Stimulated activated CD4-positive, alpha-beta T cell treated with anti-CD3 and anti-CD28 coated beads, Interleukin-12 subunit alpha, Interleukin-12 subunit beta, amount 100 ng/mL, for 48 hours (primary cell): ENCODE results near the gene STMND1.
A peak's percentile ranks its signal among the peaks of the same experiment; 100 is the strongest.

Source experiments
- DNase-seq, 3 donors: peaks; one replicate each; pipeline ENCODE4 v3.0.0-alpha.2; 2020; ENCODE audit warnings: low read depth in 2 of 3, low spot score in 1 of 3

STMND1 gene

DNA sequence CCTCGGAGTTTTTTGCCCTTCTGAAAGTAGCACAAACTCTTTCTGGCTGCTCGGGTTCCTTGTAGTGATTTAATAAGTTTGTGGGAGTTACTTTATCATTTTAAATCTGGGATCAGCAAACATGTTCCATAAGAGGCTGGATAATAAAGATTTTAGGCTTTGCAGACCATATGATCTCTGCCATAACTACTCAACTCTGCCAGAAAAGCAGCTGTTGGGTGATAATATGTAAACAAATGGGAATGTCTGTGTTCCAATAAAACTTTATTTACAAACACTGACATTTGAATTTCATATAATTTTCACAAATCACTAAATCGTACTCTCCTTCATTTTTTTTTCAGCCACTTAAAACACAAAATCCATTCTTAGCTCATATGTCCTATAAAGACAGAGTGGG is 3.9 kb upstream of the STMND1 start:
- DNase-seq = no peak

DNA sequence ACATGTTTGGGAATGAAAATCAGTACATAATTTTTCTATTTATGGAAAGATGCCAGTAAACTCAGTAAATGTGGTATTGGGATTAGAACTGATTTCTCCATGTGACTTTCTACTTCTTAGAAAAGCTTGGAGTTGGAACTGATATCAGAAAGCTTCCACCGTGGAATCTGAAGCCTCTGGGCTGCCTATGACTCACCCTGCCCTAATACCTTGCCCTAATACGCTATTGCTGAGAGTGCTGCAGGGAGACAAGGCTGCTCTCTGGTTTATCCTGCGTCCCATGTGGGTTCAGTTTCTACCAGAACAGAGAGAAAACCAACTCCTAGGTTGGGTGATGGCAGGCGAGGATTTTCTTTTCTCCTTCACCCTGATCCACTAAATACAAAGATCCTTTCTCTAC is 3.3 kb upstream of the STMND1 start:
- no peak for DNase-seq

DNA sequence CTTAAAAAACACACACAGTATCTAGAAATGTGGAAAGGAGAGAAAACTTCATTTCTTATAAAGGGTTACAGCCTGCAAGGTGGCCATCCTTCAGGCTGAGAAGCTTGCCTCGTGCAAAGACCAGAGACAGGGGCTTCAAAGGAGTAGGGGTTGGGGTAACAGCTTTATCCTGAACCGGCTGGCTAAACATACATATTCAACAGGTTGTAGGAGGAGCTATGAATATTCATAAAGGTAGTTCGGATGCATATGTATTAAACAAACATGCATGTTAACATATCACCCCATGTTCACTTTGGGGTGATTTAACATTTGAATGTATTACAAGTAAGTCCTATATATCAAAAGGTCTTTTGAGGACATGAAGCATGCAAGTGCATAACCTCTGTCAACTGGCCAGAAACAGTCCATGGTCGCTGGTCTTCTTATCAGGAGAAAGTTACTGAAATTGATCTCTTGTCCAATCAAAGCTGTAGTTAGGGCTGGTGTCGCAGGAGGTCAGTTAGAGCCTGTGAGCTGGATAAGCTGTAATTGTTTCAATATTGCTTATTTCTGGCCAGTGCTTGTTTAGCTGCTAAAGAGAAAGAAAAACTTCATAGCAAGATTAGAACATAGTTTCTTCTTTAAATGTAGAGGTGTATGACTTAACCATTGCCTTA is 2.3 kb upstream of the STMND1 start:
- no peak for DNase-seq

DNA sequence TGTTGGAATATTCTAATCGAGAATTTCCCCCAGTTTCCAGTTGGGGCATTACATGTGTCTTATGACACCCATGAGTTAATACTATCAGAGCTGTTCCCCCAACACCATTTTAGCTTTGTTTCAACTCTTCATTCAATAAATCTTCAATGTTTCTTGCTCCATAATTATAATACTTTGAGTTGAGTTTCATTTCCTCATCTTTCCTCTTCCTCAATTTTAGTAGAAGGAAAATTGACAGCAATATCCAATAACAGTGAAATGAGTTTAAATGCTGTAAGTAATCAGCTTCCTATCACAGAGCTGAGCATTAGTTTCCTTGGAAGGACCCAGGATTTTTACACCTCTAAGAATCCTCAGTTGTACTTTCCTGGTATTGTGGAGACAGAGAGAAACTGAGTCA is 1.0 kb upstream of the STMND1 start:
- no peak for DNase-seq

DNA sequence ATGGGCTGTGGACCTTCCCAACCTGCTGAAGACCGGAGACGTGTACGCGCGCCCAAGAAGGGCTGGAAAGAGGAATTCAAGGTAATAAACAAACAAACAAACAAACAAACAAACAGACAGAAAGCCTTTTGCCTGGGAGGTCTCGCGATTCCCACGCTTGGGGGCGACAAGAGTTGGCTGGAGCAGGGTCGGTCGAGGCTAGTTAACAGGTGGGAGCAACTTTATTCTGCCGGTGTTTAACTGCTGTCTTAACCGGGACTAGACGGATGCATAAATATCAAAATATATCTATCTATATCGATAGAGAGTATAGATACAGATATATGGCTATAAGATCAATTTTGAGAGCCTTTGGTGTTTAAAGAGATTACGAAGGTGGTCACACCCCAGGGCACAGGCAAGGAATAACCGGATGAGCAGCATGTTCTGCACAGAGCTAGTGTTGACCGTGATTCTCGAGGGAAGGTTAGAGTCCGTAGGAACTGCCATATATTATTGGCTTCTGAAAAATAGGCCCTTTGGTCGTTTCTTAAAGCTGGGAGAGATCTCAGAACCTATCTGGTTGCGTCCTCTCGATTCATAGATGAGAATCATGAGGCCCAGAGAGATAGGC is 514 bp downstream of the STMND1 start:
- no peak for DNase-seq

DNA sequence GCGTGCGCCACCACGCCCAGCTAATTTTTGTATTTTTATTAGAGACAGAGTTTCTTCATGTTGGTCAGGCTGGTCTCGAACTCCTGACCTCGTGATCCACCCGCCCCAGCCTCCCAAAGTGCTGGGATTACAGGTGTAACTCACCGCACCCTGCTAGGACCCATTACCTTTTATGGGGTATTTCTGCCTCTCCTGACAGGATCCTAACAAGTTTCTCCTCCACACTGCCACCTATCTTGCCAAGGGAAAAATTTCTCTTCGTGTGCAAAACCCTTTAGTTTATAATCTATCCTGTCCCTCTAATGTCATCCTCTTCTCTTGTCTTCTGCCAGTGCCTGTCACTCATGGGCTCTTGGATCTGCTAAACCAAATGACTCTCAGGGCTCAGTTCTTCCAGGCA is 1.9 kb downstream of the STMND1 start:
- DNase-seq = no peak

DNA sequence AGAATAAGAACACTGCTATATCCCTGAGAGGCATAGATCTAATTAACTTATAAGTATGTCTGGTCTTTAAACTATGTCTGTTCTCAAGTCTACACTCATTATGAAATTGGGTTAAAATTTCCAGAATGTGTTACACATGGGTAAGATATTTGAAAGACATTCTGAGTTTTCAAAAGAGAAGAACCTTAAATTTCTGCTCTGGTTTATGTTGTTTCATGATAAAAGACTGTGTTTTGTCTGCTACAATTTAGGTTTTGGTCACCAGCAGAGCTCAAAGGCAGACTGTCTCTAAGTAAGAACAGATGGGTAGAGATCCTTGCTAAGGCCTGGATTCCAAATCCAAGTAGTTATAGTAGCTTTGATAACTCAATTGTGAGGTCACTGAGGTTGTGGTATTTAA is 6.0 kb downstream of the STMND1 start:
- DNase-seq = no peak

DNA sequence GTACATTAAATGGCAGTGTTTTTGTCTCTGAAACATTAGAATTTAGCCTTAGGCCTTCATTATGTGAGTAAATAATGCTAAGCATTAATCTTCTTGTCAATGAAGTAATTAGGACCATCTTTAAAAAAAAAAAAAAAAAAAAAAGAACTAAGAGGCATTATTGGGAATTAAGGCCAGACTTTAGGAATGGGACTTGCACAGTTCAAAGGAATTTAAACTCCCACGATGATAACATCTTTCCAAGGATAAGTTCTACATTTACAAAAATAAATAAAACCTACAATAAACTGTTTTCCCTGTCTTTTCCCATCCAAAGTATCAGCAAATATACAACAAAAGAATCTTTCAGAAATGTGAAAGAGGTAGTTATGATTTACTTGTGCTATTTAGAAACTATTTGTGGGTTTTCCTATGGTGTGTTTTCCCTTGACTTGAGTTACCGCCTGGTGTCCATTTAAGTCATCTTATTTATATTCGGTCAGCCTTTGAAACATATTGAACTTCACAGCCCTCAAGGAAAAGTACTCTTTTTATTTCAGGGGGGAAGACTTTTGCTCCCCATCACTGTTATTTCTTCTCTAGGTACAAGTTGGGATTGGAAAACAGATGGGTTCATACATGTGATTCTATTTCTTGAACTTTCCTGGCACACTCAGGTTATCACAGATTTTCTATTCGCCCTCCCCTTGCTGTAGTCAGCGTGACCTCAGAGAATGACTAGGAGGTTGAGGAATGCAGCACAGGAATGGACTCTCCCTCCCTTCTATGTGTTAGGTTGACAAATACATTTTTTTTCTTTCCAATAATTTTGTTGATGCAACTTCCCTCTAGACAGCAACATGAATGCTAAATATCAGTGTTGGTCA is 13.6 kb downstream of the STMND1 start:
- DNase-seq = no peak

DNA sequence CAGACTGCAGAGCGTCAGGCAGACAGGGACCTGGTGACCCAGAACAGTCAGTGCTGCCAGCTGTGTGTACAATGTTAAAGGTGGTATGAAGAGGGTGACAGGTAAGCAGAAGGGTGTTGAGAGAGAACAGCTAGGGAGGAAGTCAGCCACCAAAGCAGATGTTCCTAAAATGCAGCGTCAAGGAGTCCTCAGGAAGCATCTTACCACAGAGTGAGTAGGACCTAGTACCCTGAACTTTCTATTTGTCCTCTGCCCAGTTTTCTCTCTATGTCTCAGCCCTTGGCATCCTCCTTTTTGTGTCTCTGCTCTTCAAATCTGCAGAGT is 14.2 kb downstream of the STMND1 start:
- DNase-seq = no peak

DNA sequence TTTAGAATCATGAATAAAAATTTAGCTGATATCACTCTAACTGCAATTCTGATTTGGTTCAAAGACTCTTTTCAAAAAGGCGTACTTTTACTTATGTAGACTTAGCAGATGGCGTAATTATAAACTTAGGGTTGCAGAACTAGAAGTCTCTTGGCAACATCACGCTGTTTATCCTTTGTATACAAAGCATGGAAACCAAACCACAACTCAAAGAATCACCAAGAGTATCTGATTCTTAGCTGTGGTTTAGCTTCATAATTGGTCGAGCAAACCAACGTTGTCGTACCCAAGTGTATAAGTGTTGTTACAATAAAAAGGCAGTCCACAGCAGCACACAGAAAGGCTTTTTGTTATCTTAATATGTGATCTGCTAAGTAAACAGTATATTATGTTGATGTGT is 18.2 kb downstream of the STMND1 start:
- no peak for DNase-seq

DNA sequence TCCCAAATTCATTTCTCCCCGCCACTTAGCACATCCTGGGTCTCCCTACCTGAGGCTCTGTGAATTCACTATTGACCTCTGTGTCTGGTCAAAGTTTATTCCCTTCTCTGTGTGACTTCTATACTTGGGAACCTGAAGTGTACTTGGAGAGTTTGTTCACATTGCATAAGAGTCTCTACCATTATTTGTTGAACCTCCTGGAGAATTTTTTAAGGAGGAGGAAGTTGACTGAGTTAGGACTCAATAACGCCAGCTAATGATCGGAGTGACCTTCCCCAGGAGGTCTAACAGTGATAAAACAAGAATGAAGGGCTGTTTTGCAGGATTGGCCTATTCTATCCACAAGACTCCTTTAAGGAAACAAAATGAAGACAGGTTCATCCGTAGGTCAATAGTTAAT is 23.6 kb downstream of the STMND1 start:
- DNase-seq = no peak

DNA sequence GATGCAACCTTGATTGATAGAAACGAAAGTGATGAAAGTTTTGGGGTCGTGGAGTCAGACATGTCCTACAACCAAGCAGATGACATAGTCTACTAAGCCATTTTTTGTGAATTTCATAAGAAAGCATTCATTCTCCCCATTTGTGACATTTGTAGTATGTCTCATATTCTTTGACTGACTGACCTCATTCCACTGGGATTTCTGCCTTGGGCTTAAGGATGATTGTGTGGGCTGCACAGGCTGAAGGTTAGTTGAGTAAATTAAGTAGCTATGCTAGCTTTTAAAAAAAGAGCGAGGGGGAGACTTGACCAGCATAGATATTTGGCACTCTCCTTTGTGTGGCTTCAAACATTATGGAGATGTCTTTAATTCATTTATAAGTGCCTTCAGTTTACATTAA is 28.9 kb downstream of the STMND1 start:
- no peak for DNase-seq

DNA sequence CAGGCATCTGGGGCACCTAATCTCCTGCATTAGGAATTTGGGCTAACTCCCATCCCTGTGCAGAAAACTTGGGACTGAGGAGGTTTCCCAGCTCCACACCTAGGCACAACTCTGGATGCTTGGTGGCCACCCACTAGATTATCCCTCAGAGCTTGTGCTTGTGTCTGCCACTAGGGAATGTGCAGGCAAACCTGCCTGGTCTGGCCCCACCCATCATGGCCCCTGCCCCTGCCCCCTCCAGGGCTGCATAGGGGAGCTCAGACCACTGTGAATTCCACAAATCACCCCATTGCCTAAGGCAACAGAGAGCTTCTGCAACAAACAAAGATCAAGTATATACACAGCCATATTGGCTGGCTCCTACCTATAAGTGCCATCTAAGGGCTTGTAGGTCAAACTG is 31.1 kb downstream of the STMND1 start:
- no peak for DNase-seq

DNA sequence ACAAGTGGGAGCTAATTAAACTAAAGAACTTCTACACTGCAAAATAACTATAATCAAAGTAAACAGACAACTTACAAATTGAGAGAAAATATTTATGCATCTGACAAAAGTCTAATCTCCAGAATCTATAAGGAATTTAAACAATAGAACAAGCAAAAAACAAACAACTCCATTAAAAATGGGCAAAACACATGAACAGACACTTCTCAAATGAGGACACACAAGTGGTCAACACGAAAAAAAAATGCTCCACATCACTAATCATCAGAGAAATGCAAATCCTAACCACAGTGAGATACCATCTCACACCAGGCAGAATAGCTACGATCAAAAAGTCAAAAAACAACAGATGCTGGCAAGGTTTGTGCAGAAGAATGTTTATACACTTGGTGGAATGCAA is 36.2 kb downstream of the STMND1 start:
- no peak for DNase-seq

DNA sequence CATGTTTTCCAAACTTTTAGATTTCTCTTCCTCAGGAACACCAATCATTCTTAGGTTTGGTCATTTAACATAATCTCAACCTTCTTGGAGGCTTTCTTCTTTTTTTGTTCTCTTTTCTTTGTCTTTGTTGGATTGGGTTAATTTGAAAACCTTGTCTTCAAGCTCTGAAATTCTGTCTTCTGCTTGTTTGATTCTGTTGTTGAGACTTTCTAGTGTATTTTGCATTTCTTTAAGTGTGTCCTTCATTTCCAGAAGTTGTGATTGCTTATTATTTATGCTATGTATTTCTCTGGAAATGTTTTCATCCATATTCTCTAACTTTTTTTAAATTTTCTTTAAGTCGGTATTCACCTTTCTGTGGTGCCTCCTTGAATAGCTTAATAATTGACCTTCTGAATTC is 42.2 kb downstream of the STMND1 start:
- DNase-seq = no peak

DNA sequence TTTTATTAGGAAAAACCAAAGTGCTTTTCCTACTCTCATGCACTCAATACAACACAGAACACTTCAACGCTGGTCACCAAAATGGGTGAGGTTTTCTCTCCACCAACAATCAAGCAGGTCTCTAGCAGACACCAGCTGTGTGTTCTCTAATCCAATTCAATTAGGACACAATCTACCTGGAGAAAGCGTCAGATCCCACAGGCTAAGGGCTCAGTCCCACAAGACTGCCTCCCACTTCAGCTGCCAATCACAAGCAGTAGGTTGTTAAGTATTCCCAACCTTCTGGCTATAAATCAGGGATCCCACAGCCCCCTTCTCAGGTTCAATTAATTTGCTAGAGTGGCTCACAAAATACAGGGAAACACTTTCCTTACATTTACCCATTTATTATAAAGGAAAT is 47.7 kb downstream of the STMND1 start:
- no peak for DNase-seq

DNA sequence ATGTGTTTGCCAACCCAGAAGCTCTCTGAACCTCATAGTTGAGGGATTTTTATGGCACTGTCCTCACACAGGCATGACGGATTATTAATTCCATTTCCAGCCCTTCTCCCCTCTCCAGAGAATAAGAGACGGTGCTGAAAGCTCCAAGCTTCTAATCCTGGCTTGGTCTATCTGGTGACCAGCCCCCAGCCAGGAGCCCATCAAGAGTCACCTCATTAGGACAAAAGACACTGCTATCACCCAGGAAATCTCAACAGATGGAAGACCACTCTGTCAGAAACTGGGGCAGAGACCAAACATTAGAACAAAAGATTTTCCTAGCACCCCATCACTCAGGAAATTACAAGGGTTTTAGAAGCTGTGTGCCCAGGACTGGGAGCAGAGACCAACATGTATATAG is 48.2 kb downstream of the STMND1 start:
- DNase-seq = no peak

DNA sequence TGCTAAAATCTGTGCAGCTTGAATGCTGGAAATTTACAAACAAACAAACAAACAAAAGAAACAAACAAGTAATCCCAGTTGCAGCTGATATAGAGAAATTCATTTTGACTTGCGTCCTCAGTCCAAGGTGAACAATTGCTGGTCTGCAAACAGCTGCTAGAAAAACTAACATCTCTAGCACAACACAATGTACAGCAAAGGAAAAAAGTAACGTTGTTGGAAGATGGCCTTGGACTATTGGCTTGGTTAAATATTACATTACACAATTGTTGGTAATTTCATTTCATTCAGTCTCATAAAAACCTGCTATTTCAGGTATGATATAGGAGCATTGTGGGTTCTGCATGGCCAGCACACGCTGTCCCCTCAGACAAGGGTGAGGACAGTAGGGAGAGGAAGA is 50.0 kb downstream of the STMND1 start:
- no peak for DNase-seq

DNA sequence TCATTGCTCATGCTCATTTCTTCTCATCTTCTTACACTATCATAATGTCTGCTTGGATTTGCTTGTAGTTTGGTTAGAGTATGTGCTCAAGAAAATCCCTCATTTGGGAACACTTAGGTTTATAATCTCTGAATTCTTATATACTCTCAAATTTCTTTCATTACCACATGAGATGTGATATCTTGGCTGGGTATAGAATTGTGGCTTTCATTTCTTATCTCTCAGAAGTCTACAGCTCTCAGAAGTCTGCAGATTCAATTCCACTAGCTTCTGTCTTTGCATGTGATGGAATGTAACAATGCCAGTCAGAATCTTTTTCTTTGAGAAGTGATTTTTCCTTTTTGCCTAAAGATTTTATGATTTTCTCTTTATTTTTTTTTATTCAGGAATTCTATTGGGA is 50.9 kb downstream of the STMND1 start:
- DNase-seq = no peak

DNA sequence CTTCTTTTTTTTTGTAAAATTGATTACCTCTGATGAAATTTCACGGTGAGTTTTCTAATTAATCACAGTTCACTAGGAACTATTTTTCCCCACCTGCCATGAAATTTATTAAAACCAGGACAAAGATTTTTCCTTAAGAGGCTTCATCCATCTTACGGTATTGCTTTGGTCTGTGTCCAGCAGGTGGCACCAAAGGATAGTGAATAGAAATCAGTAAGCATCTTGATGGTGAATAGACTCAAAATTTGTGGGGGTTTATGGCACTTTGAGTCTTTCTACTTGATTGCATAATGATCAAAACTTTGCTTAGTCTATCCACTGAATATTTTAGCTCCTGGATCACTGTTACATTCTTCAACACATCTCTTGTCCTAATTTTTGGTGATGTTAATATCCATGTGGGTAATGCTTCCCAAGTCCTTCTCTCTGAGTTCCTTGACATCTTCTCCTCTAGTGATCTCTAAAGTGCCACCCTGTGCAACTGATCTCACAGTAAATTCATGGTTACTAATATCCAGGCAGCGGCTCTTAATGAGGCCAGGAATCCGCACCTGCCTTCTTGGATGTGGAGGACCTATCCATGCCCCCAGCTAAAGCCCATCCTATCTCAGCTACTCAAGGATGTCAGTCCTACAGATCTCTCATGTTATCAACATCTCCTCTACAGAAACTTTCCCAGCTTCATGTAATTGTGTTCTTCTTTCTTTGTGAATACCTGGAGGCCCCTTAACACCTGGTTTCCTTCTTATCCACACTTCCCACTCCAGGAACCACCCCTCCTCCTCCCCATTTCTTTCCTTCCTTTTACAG is 54.5 kb downstream of the STMND1 start:
- DNase-seq = peak; percentile 14 to 71 (median 32)

DNA sequence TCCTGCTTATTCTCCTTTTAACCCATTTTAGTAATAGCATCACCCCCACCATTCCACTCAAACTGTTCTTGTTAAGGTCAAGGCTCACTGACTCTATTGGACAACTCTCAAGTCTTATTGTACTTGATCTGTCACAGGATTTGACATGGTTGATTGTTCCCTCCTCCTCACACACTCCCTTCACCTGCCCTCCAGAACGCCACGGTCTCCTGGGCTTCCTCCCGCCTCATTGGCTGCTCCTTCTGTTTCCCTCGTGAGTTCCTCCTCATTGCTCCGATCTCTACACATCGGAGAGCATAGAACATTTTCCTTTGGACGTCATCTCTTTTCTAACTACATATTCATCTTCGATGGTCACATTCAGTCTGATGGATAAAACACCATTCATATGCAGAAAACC is 55.1 kb downstream of the STMND1 start:
- DNase-seq = no peak

DNA sequence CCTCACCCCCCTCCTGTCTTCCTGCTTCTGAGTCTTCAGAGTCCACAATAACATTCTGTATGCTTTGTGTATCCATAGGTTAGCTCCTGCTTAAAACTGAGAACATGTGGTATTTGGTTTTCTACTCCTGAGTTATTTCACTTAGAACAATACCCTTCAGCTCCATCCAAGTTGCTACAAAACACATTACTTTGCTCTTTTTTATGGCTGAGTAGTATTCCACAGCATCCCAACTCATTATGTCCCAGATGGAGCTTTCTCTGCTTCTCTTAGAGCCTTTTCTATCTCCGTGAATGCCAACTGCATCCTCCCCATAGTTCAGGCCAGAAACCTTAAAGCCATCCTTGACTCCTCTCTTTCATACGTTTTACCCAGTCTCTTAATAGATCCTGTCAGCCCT is 55.8 kb downstream of the STMND1 start:
- DNase-seq = no peak
